PFSK-1 (cell line): Measurements from ENCODE around the gene C1orf21.

Experiments
- FOXP2 ChIP-seq: optimal IDR thresholded peaks from 2 replicates; pipeline ENCODE3; 2011; ENCODE audit warnings: borderline replicate concordance, control low read depth, inconsistent platforms; ENCODE audit not compliant: insufficient read depth; ENCODE audit errors: extremely low read length, extremely low read depth
- POLR2AphosphoS5 ChIP-seq: IDR thresholded peaks from 2 replicates; pipeline ENCODE4 v1.6.1; 2012; ENCODE audit warnings: low read depth, mild to moderate bottlenecking, control low read depth, low read length, moderate library complexity
- REST ChIP-seq, 2 experiments: IDR thresholded peaks; 2 replicates each; pipeline versions ENCODE4 v1.6.1 to v1.8.0; 2011 to 2012; ENCODE audit warnings: low read depth in 2 of 2, low read length in 2 of 2, control low read depth in 1 of 2, inconsistent platforms in 1 of 2, mild to moderate bottlenecking in 1 of 2, moderate library complexity in 1 of 2; ENCODE audit not compliant: insufficient read depth in 1 of 2
- SIN3A ChIP-seq: IDR thresholded peaks from 2 replicates; pipeline ENCODE4 v1.6.1; 2012; ENCODE audit warnings: mild to moderate bottlenecking, low read length, moderate library complexity, borderline replicate concordance; ENCODE audit not compliant: insufficient read depth
- TAF1 ChIP-seq: IDR thresholded peaks from 2 replicates; pipeline ENCODE4 v1.6.1; 2012; ENCODE audit warnings: low read length, control low read depth, borderline replicate concordance; ENCODE audit not compliant: insufficient read depth

- TF ChIP-seq POLR2AphosphoS5: no peak
- TF ChIP-seq REST (IDR thresholded peaks at IDR 0.05; ENCODE audit: insufficient read depth in 1 of 2, low read depth in 2 of 2, low read length in 2 of 2): no peak
- TF ChIP-seq SIN3A: no peak
- TF ChIP-seq TAF1: no peak
- no peak for TF ChIP-seq FOXP2
Observed at GRCh38 chr1:184624626-184625025, 237.8 kb downstream of the C1orf21 start.
